Activated T-helper 9 cell treated with anti-CD3 and anti-CD28 coated beads, Interleukin-2, amount 50 U/mL, for 16 hours (primary cell): Measurements from ENCODE around the gene ASS1.

Experiments
- DNase-seq: peaks from one replicate; pipeline ENCODE4 v3.0.0-alpha.2; 2020; ENCODE audit warnings: low read depth

ASS1 gene

DNA sequence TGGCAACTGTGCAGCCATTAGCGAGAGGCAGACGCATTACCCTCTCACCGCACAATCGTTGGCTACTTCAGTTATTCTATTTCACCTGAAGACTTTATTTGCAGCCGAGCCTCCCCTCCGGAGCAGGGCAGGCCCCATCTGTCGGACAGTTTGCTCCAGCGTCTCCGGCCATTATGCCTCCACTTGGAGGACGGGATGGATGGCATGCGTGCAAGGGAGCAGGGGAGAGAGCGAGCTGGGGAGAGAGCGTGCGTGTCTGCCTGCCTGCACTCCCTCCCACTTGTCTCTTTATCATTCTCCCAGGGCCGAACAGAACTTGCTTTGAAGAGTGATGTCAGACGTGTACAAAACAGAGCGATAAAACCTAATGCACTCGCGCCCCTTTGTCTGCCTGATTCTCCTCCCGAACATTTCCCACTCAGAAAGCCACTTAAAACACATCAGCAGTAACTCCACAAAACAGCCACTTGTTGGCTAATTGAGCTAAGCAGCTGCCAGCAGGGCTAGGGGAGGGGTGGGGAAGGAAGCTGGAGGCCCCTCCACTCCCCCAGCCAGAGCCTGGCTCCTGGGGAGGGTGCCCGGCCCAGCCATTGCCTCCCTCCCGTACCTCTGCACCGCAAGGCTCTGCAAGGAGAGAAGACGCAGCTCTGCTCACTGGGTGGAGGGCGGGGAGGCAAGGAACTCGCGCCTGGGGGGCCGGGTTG, 91.2 kb downstream of the ASS1 start:
- DNase-seq: no peak

DNA sequence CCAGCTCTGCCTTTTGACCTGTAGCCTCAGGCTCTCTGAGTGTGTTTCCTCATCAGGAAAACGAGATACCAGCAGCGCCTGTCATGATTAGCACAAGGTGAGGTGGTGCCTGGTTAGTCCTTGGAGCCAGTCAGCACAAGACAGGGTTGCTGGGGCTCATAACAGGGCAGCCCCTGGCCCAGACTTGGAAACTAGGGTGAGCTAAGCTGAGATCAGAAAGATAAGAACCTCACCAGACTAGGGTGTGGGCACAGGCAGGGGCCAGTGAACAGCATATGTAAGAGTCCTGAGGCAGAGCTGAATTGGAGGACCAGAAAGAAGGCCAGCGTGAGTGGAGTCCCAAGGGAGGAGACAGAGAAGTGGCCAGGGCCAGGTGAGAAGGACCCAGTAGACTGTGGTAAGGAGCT, 91.9 kb downstream of the ASS1 start:
- no peak for DNase-seq

DNA sequence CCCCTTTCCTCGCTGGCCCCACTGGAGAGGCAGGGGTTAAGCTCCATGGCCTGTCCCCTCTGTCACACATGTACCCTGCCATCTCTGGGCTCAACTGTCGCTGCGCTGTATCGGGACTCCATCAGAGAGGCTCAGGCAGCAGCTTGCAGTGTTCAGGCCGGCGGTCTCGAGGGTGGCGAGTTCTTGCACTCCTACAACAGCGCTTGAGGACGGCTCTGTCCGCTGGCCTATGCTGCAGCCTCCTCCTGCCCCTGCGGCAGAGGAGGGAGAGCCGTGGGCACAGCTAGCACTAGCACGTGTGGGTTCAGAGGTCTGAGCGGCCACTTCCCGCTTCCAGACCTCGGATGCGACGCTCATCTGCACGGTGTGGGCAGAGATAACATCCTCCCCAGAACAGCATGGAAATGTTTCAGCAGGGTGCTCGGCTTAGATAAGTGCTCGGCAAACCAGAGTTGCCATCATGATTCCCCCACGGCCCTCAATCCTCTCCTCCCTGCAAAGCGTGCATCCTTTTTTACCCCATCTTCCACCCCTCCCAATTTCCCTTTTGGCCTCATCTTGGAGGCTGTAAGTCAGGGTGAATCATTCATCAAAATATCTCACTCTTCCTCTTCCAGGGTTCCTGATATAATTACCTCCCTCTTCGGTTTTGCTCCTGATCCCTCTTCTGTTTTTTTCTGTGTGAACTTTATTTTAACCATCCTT, 92.7 kb downstream of the ASS1 start:
- DNase-seq: no peak

DNA sequence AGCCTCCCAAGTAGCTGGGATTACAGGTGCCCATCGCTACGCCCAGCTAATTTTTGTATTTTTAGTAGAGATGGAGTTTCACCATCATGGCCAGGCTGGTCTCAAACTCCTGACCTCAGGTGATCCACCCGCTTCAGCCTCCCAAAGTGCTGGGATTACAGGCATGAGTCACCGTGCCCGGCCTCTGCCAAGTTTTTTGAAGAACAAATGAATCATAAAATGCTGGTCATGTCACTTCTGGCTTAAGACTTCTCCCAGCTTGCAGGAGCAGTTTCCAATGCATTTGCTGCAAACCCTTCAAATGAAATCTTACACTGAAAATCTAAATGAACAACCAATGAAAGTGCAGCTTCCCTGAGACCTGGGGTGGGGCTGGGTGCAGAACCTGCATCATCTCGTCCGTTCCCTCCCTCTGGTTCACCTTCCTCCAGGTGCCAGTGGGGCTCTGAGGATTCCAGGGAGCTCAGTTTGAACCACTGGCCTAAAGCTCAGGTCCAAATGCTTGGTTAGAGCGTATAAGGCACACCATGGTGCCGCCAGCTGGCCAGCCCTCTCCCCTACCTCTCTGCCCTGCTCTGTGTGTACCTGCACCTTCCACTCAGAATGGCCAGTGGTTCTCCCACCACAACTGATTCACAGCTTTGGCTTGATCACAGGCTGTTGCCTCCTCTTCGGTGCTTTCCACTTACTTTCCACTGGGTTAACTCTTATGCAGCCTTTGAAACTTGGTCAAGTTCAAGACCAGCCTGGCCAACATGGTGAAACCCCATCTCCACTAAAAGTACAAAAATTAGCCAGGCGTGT, 94.9 kb downstream of the ASS1 start:
- DNase-seq: no peak

DNA sequence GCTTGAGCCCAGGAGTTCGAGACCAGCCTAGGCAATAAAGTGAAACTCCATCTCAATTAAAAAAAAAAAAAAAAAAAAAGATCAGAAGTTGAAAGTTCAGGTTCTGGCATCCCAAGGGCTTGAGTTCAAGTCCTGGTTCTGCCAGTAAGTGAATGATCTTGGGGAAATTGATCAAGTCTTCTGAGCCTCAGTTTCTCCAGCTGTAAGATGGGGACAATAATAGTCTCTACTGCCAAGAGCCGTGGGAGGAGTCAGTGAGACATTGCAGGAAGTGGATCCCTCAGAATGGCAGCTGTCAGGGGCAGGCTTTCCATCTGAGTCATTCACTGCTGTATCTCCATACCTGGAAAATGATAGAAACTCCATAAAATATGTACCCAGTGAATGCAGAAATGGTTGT, 96.8 kb downstream of the ASS1 start:
- no peak for DNase-seq

DNA sequence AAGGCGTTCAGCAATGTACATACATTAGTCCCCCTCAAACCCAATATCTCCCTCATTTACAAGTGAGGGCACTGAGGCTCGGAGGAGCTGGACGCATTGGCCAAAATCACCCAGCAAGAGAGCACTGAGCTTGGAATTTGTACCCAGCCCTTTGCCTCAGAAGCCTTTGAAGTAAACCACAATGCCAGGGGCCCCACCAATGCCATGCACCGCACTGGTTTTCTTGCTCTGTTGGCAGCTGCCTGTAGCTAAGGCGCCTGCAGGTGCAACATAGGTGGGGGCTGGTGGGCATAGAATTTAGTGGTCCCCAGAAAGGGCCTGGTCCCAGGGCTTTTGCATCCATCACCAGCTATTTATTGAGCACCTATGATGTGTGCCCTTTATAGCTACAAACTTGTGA, 97.3 kb downstream of the ASS1 start:
- DNase-seq: no peak

DNA sequence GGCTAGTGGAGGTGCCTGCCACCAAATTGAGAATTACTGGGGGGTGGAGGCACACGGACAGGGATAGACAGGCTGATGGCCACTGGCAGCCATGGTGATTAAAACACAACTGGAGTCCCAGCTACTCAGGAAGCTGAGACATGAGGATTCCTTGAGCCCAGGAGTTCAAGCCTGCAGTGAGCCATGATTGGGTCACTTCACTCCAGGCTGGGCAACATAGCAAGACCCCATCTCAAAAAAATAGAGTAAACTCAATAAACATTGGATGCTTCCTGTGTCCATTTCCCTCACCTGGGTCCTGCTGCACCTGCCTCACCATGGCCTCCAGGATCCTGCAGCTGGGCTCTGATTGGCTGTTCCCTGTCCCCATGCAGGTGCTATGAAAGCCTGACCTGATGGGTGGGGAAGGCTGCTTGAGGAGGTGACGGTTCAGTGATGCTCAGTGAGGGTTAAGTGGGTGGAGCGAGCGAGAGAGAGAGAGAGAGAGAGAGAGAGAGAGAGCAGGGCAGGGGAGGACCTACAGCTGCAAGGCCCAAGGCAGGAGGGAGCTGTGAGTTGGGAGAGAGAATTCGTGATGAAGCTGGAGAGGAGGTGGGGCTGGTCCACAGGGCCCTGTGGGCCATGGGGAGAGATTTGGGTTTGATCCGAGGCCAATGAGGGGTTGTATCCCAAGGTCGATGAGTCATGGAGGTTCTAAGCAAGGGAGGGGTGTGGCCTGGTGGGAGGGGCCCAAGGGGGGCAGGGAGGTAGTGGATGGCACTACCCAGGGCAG, 97.9 kb downstream of the ASS1 start:
- DNase-seq: no peak

DNA sequence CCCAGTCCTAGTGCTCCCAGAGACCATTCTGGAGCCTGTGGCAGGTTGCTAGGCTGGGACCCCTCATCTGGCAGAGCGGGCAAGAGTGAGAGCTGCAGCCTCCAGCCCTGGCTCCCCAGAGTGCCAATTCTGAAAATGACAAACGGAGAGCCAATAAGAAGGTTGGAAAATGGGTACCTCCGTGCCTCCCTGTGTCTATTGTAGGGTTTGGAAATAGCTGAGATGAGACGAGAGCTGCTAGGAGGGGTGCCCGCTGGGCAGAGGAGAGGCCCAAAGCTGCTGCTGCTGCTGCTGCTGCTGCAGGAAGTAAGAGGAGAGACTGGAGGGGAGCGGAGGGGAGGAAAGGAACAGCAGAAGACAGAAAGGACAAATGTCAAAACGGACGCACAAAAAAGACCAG, 98.6 kb downstream of the ASS1 start:
- DNase-seq: no peak

DNA sequence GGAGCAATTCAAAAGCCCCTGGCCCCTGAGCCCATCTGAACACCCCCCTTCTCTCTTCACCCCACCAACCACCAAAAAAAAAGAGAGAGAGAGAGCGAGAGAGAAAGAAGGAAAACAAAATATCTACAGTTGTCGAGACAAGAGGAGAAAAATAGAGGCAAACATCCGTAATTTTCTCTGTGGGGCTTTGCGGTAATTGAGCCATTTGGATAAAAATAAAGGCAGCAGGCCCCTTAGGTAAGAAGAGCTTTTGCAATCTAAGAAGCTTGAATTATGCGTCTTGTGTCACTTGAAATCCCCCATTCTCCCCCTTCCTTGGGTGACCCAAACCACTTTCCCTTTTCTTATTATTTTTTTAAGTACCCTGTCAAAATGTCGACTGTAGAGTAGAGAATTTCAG, 99.1 kb downstream of the ASS1 start:
- DNase-seq: no peak

DNA sequence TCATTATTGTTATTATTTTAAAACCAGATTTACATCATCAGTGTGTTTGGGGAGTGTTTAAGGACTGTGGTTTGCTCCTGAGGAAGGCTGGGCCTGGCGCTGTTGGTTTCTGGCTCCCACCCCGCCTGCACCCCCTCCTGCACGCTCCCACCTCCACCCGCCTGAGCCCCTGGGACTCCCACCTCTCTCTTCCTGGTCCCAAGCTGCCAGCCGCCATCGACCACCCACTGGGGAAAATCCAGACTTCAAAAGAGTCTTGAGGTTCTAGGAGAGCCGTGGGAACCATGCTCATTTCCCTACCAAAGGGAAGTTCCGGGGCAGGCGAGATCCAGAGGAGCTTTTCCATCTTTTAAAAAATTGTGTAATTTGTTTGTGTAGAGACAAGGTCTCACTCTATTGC, 99.6 kb downstream of the ASS1 start:
- no peak for DNase-seq

DNA sequence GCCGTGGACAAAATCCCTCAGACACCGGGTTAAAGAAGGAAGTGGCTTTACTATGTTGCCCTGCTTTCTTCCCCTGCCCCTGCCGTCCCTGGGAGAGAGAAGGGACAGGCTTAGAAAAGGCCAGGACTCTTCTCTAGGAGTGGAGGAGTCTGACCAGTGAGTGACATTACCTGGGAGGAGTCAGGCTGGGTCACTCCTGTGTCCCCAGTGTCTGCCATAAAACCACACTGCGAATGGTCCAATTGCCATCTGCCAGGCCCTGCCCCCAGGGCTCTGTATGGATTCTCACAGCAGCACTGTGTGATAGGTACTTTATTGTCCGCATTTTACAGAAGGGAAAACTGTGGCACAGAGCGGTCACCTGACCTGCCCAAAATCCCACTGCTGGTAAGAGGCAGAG, 103.3 kb downstream of the ASS1 start:
- no peak for DNase-seq

DNA sequence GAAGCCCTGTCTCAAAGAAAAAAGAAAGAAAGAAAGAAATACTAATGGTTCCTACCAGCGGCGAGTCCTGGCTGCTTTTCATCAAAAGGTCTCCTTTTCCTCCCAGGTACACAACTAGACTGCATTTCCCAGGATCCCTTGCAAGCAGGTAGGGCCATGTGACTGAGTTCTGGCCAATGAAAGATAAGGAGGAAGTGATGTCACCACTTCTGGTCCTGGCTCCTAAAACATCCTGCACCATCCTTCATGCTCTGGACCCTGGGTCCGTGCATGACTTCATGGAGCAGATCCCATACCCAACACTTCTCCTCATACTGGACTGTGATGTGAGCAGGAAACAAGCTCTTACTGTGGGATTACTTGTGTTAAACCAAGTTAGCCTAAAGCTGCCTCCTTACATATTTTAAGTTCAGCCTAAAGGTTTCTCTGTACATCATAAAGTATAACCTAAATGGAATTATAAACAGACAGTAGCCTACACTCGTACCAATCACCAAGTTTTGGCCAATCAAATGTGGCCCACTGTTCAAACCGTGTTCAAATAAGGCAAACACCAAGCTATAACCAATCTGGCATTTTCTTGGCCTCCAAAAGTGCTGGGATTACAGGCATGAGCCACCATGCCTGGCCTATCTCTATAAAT, 104.5 kb downstream of the ASS1 start:
- no peak for DNase-seq
